ENCODE results near the gene VMP1.

GRCh38 chr17:59763861-59764260 is 56.4 kb downstream of the VMP1 start:
- TF ChIP-seq CHD2 (IDR thresholded peaks at IDR 0.05; ENCODE audit: low read length, partially characterized antibody) (no peak), CTCF (IDR thresholded peaks at IDR 0.05) (no peak), REST (IDR thresholded peaks at IDR 0.05) (no peak)
